ENCODE results near the gene ZBP1. TPM values are rescaled to one million over a fixed set of nuclear protein-coding genes. Genes with fewer than 3 reads are reported as not detected.
A peak's percentile ranks its signal among the peaks of the same experiment; 100 is the strongest.

The ZBP1 gene
- total RNA-seq, 1 experiment from 2014 or later = not detected

DNA sequence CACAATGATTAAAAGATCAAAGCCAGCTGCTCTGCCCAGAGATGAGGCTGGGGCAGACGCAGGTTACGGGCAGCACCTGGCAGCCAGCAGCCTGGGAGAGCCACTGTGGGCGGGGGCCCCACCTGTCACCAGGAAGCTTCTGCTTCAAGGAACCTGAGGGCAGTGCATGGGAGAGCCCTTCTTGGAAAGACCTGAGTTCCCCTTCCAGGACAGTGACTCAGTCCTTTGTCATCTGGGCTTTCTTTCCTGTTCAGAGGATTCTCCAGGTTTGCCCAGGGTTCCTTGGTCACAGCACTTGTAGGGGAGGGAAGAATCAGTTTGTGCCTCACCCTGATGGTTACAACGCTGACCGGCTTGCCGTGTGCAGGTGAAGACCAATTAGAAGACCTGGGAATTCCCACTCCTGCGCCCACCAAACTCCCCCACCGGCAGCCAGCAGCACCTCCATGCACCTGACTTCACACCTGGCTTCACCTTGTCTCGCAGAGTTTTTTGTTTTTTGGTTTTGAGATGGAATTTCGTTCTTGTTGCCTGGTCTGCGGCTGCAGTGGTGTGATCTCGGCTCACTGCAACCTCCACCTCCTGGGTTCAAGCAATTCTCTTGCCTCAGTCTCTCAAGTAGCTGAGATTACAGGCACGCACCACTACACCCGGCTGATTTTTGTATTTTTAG, 2.0 kb downstream of the ZBP1 start (continued):
- TF ChIP-seq ZNF274 (IDR thresholded peaks at IDR 0.05; ENCODE audit: low read depth, low read length) = no peak
- no peak for TF ChIP-seq ZFX (IDR thresholded peaks at IDR 0.05)
- TF ChIP-seq SIN3A (IDR thresholded peaks at IDR 0.05; ENCODE audit: low read depth) = no peak
- no peak for TF ChIP-seq POLR2A (IDR thresholded peaks at IDR 0.05; ENCODE audit: borderline replicate concordance, extremely low read depth, insufficient read depth, insufficient read length)

DNA sequence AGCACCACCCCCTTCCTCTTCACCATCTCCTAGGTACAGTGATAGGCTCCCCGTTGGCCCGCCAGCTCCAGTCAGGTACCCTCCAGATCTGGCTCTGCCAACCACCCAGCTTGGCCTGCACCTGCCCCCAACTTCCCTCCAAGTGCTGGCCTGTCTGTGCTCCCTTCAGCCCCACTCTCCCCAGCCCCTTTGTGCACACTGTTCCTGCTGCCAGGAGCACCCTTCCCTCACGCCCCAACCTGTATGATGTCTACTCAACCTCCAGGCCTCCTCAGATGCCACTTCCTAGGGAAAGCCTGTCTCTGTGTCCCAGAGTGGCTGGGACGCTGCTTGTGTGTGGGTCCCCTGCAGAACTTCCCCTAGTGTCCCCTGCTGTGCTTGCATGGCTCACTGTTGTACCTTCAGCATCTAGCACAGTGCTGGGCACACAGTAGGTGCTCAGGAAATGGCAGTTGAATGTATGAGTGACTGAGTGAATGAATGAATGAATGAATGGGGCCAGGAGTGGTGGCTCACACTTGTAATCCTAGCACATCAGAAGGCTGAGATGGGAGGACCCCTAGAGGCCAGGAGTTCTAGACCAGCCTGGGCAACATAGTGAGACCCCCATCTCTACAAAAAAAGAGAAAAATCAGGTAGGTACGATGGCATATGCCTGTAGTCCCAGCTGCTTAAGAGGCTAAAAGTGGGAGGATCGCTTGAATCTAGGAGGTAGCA, 3.0 kb downstream of the ZBP1 start:
- Histone ChIP-seq H3K36me3 (ENCODE audit: control insufficient read depth in 1 of 2, insufficient read depth in 2 of 2, low read length in 2 of 2) (no peaks in the 10 kb centered on the region), H2AFZ (ENCODE audit: low read depth, low read length, poor library complexity, severe bottlenecking) (no peak overlapping the region), H3K79me2 (ENCODE audit: insufficient read depth, low read length) (no peaks in the 10 kb centered on the region), H3K9me3 (ENCODE audit: control insufficient read depth in 1 of 2, insufficient read depth in 1 of 2, low read depth in 1 of 2, low read length in 2 of 2) (no peaks in the 10 kb centered on the region), H3K9ac (ENCODE audit: low read length) (no peak overlapping the region), H4K20me1 (ENCODE audit: insufficient read depth) (no peaks in the 10 kb centered on the region), H3K27me3 (ENCODE audit: insufficient read depth, low read length) (peaks cover 29% of the 10 kb centered on the region; the same call in 1 of the 2 replicates), H3K9me2 (ENCODE audit: insufficient read depth) (no peaks in the 10 kb centered on the region), H3K4me2 (ENCODE audit: low read length) (peak overlapping the region; percentile 41; the same call in 1 of the 2 replicates), H3K4me1 (ENCODE audit: control insufficient read depth in 1 of 2, insufficient read depth in 2 of 2, low read length in 2 of 2) (peaks cover 6 to 15% of the 10 kb centered on the region in 2 experiments), H3K27ac (ENCODE audit: low read depth, low read length) (no peak overlapping the region), H3K4me3 (replicated peaks in 1 of 2; ENCODE audit: low read depth in 1 of 2, low read length in 2 of 2) (no peak overlapping the region)
- POLR2A ChIA-PET = no interaction called here
- ATAC-seq (no peak), DNase-seq (ENCODE audit: low read depth, low spot score) (no peak)
- BruUV-seq (replicated peaks) = no TSS peak
- CTCF ChIA-PET = interaction anchor here (0.9 kb wide), 1 partner anchor 119 kb away, joined by 4 read pairs; no protein-coding TSS in a partner anchor
- RAD21 ChIA-PET (ENCODE audit: low non-redundant PET in 1 of 2, low total read pairs in 2 of 2, uncharacterized antibody in 2 of 2, unreplicated experiment in 2 of 2) = no interaction called here
- intact Hi-C loops (cut with micrococcal nuclease) = no loop called here
- no peak for TF ChIP-seq CBX3 (IDR thresholded peaks at IDR 0.05; ENCODE audit: low read depth)
- TF ChIP-seq, protein P1, sequence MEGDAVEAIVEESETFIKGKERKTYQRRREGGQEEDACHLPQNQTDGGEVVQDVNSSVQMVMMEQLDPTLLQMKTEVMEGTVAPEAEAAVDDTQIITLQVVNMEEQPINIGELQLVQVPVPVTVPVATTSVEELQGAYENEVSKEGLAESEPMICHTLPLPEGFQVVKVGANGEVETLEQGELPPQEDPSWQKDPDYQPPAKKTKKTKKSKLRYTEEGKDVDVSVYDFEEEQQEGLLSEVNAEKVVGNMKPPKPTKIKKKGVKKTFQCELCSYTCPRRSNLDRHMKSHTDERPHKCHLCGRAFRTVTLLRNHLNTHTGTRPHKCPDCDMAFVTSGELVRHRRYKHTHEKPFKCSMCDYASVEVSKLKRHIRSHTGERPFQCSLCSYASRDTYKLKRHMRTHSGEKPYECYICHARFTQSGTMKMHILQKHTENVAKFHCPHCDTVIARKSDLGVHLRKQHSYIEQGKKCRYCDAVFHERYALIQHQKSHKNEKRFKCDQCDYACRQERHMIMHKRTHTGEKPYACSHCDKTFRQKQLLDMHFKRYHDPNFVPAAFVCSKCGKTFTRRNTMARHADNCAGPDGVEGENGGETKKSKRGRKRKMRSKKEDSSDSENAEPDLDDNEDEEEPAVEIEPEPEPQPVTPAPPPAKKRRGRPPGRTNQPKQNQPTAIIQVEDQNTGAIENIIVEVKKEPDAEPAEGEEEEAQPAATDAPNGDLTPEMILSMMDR (IDR thresholded peaks at IDR 0.05 in 2 of 3, conservative IDR thresholded peaks at IDR 0.05 in 1 of 3; ENCODE audit: borderline replicate concordance in 1 of 3, insufficient read depth in 1 of 3, low read depth in 2 of 3, low read length in 2 of 3) = no peak
- no peak for TF ChIP-seq POLR2AphosphoS5 (IDR thresholded peaks at IDR 0.05; ENCODE audit: low read depth, low read length)
- no peak for TF ChIP-seq POLR2A (IDR thresholded peaks at IDR 0.05; ENCODE audit: borderline replicate concordance, extremely low read depth, insufficient read depth, insufficient read length)
- TF ChIP-seq SRF (IDR thresholded peaks at IDR 0.05; ENCODE audit: low read depth) = no peak
- TF ChIP-seq, protein P2, sequence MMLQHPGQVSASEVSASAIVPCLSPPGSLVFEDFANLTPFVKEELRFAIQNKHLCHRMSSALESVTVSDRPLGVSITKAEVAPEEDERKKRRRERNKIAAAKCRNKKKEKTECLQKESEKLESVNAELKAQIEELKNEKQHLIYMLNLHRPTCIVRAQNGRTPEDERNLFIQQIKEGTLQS (IDR thresholded peaks at IDR 0.05) = no peak
- TF ChIP-seq JUND (IDR thresholded peaks at IDR 0.05) = no peak
- no peak for TF ChIP-seq CEBPB (IDR thresholded peaks at IDR 0.05; ENCODE audit: low read depth)
- TF ChIP-seq ZFX (IDR thresholded peaks at IDR 0.05) = no peak
- TF ChIP-seq, protein P3, sequence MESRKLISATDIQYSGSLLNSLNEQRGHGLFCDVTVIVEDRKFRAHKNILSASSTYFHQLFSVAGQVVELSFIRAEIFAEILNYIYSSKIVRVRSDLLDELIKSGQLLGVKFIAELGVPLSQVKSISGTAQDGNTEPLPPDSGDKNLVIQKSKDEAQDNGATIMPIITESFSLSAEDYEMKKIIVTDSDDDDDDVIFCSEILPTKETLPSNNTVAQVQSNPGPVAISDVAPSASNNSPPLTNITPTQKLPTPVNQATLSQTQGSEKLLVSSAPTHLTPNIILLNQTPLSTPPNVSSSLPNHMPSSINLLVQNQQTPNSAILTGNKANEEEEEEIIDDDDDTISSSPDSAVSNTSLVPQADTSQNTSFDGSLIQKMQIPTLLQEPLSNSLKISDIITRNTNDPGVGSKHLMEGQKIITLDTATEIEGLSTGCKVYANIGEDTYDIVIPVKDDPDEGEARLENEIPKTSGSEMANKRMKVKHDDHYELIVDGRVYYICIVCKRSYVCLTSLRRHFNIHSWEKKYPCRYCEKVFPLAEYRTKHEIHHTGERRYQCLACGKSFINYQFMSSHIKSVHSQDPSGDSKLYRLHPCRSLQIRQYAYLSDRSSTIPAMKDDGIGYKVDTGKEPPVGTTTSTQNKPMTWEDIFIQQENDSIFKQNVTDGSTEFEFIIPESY (IDR thresholded peaks at IDR 0.05; ENCODE audit: extremely low read depth, insufficient replicate concordance, low read length) = no peak
- TF ChIP-seq SP1 (IDR thresholded peaks at IDR 0.05; ENCODE audit: low read depth) = no peak
- TF ChIP-seq, protein P4, sequence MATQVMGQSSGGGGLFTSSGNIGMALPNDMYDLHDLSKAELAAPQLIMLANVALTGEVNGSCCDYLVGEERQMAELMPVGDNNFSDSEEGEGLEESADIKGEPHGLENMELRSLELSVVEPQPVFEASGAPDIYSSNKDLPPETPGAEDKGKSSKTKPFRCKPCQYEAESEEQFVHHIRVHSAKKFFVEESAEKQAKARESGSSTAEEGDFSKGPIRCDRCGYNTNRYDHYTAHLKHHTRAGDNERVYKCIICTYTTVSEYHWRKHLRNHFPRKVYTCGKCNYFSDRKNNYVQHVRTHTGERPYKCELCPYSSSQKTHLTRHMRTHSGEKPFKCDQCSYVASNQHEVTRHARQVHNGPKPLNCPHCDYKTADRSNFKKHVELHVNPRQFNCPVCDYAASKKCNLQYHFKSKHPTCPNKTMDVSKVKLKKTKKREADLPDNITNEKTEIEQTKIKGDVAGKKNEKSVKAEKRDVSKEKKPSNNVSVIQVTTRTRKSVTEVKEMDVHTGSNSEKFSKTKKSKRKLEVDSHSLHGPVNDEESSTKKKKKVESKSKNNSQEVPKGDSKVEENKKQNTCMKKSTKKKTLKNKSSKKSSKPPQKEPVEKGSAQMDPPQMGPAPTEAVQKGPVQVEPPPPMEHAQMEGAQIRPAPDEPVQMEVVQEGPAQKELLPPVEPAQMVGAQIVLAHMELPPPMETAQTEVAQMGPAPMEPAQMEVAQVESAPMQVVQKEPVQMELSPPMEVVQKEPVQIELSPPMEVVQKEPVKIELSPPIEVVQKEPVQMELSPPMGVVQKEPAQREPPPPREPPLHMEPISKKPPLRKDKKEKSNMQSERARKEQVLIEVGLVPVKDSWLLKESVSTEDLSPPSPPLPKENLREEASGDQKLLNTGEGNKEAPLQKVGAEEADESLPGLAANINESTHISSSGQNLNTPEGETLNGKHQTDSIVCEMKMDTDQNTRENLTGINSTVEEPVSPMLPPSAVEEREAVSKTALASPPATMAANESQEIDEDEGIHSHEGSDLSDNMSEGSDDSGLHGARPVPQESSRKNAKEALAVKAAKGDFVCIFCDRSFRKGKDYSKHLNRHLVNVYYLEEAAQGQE (IDR thresholded peaks at IDR 0.05; ENCODE audit: low read depth) = no peak
- TF ChIP-seq TCF7L2 (IDR thresholded peaks at IDR 0.05; ENCODE audit: borderline replicate concordance, extremely low read depth, insufficient read depth, insufficient read length) = no peak
- TF ChIP-seq, protein P5, sequence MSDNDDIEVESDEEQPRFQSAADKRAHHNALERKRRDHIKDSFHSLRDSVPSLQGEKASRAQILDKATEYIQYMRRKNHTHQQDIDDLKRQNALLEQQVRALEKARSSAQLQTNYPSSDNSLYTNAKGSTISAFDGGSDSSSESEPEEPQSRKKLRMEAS (IDR thresholded peaks at IDR 0.05) = no peak

All from HCT116 (cell line).